Cerebellar cortex (tissue), 1 donor: ENCODE data around the gene BRD1.

ENCODE experiments used
- DNase-seq: peaks from one replicate; pipeline ENCODE4 v3.0.0-alpha.2; 2015; ENCODE audit warnings: low spot score

The BRD1 gene

GRCh38 chr22:49752598-49753091 lies 75.0 kb downstream of the BRD1 start:
- no peak for DNase-seq

GRCh38 chr22:49751966-49752597 lies 75.6 kb downstream of the BRD1 start:
- DNase-seq = no peak

GRCh38 chr22:49751318-49751965 lies 76.2 kb downstream of the BRD1 start:
- DNase-seq = no peak

GRCh38 chr22:49749885-49750510 lies 77.7 kb downstream of the BRD1 start:
- no peak for DNase-seq

- no peak for DNase-seq
Measured at GRCh38 chr22:49749227-49749626, 78.4 kb downstream of the BRD1 start.

GRCh38 chr22:49748514-49748913 lies 79.2 kb downstream of the BRD1 start:
- no peak for DNase-seq

GRCh38 chr22:49747716-49748115 lies 80.0 kb downstream of the BRD1 start:
- no peak for DNase-seq

GRCh38 chr22:49747130-49747529 lies 80.5 kb downstream of the BRD1 start:
- no peak for DNase-seq

- no peak for DNase-seq
Measured at GRCh38 chr22:49746065-49746464, 81.6 kb downstream of the BRD1 start.

- DNase-seq = no peak
Measured at GRCh38 chr22:49740242-49740641, 87.4 kb downstream of the BRD1 start.

GRCh38 chr22:49739138-49739537 lies 88.5 kb downstream of the BRD1 start:
- DNase-seq = no peak

- no peak for DNase-seq
Measured at GRCh38 chr22:49738566-49738965, 89.1 kb downstream of the BRD1 start.

GRCh38 chr22:49738006-49738405 lies 89.7 kb downstream of the BRD1 start:
- DNase-seq = no peak

GRCh38 chr22:49737101-49737551 lies 90.5 kb downstream of the BRD1 start:
- no peak for DNase-seq

- no peak for DNase-seq
Measured at GRCh38 chr22:49736538-49736937, 91.1 kb downstream of the BRD1 start.

GRCh38 chr22:49735901-49736421 lies 91.7 kb downstream of the BRD1 start:
- no peak for DNase-seq

GRCh38 chr22:49735411-49735900 lies 92.2 kb downstream of the BRD1 start:
- no peak for DNase-seq

GRCh38 chr22:49734882-49735281 lies 92.8 kb downstream of the BRD1 start:
- no peak for DNase-seq

GRCh38 chr22:49734390-49734789 lies 93.3 kb downstream of the BRD1 start:
- no peak for DNase-seq

- DNase-seq = no peak
Measured at GRCh38 chr22:49733631-49734030, 94.0 kb downstream of the BRD1 start.

GRCh38 chr22:49730656-49731055 lies 97.0 kb downstream of the BRD1 start:
- DNase-seq = no peak

- DNase-seq = no peak
Measured at GRCh38 chr22:49728570-49729271, 99.0 kb downstream of the BRD1 start.
